Measurements from ENCODE around the gene SCGB1D4. TPM values are rescaled to one million over a fixed set of nuclear protein-coding genes. Genes with fewer than 3 reads are reported as not detected.

Gene SCGB1D4
- total and polyA plus RNA-seq, 2 of the 4 experiments (the other 2 are of a cell fraction) = not detected

GRCh38 chr11:62337303-62338181, 38.7 kb upstream of the SCGB1D4 start, which contains the start of gene ASRGL1:
TSS of gene ASRGL1 (plus strand) at chr11:62337448. CDS start at chr11:62337978, 530 bp downstream.
- in situ Hi-C loops (cut with MboI; ENCODE audit: low sequenced_read_pairs) = no loop called here
- Histone ChIP-seq H4K91ac (ENCODE audit: insufficient read depth, low read depth, low read length) (no peak within 1 kb of the TSS), H3K79me1 (ENCODE audit: low read depth in 1 of 2, low read length in 2 of 2) (no peaks in the 10 kb centered on the region), H2BK15ac (ENCODE audit: low read depth, low read length) (no peak within 1 kb of the TSS), H3K56ac (ENCODE audit: extremely low read depth, insufficient read depth, low read length) (no peak within 1 kb of the TSS), H4K8ac (ENCODE audit: low read depth in 2 of 2, low read length in 2 of 2) (no peak within 1 kb of the TSS), H2AK5ac (ENCODE audit: low read depth, low read length) (no peak within 1 kb of the TSS), H4K20me1 (ENCODE audit: insufficient read depth, low read length) (no peaks in the 10 kb centered on the region), H3K14ac (replicated peaks; ENCODE audit: low read depth, low read length) (no peak within 1 kb of the TSS), H3K9ac (ENCODE audit: low read depth, low read length) (no peak within 1 kb of the TSS), H3K36me3 (ENCODE audit: control insufficient read depth, insufficient read depth, low read length) (no peaks in the 10 kb centered on the region), H2AFZ (replicated peaks; ENCODE audit: low read length, poor library complexity) (peak within 1 kb of the TSS; percentile 92), H3K4me2 (ENCODE audit: low read depth, low read length) (peak within 1 kb of the TSS; percentile 95), H3K18ac (ENCODE audit: low read depth, low read length) (no peak within 1 kb of the TSS), H2BK20ac (ENCODE audit: low read depth, low read length) (no peak within 1 kb of the TSS), H3K9me3 (ENCODE audit: control insufficient read depth, insufficient read depth, low read length) (no peaks in the 10 kb centered on the region), H2BK5ac (ENCODE audit: low read depth, low read length, poor library complexity, severe bottlenecking) (no peak within 1 kb of the TSS), H3K4me1 (ENCODE audit: control insufficient read depth, insufficient read depth, low read length) (no peaks in the 10 kb centered on the region), H3K27ac (ENCODE audit: insufficient read depth, low read length) (no peak within 1 kb of the TSS), H3K4ac (ENCODE audit: low read depth, low read length) (no peak within 1 kb of the TSS), H2BK120ac (ENCODE audit: low read depth, low read length) (no peak within 1 kb of the TSS), H3K9me1 (ENCODE audit: insufficient read depth, low read length) (no peaks in the 10 kb centered on the region), H3K27me3 (ENCODE audit: control insufficient read depth, insufficient read depth, low read length) (peaks cover 48% of the 10 kb centered on the region), H4K5ac (ENCODE audit: low read depth, low read length) (no peak within 1 kb of the TSS), H2AK9ac (replicated peaks; ENCODE audit: low read depth, low read length, poor library complexity) (no peak within 1 kb of the TSS), H3K4me3 (ENCODE audit: insufficient read depth, low read depth, low read length) (peak within 1 kb of the TSS; percentile 51), H3K23ac (ENCODE audit: low read depth, low read length) (no peak within 1 kb of the TSS)
- TF ChIP-seq SMC3 (IDR thresholded peaks at IDR 0.05; ENCODE audit: low read depth, low read length) (no peak), CHD1 (IDR thresholded peaks at IDR 0.05; ENCODE audit: low read depth, low read length) (no peak), CTCF (conservative IDR thresholded peaks at IDR 0.05; ENCODE audit: low read depth, low read length) (no peak), MAFK (IDR thresholded peaks at IDR 0.05; ENCODE audit: low read depth, low read length) (no peak), POLR2A (IDR thresholded peaks at IDR 0.05; ENCODE audit: low read depth, low read length) (no peak), FOS (IDR thresholded peaks at IDR 0.05; ENCODE audit: low read depth, low read length) (no peak), BHLHE40 (IDR thresholded peaks at IDR 0.05; ENCODE audit: low read depth, low read length) (no peak), CEBPB (IDR thresholded peaks at IDR 0.05; ENCODE audit: low read depth, low read length) (no peak), NFE2L2 (IDR thresholded peaks at IDR 0.05; ENCODE audit: low read depth, low read length) (no peak), RCOR1 (IDR thresholded peaks at IDR 0.05; ENCODE audit: insufficient replicate concordance, low read length) (no peak)
- ATAC-seq (ENCODE audit: low read depth) (peak; percentile 91), DNase-seq (peak; percentile 15)
- 3% methylated on average over 72 of the region's 98 CpGs; no CpG with 5 or more reads in 1 of the 2 experiments for WGBS, 2 experiments (ENCODE audit: extremely low coverage in 2 of 2, insufficient read length in 1 of 2)
- intact Hi-C loops (cut with micrococcal nuclease) = no loop called here
- CTCF ChIA-PET = no interaction called here
- BruUV-seq (replicated peaks) = no TSS peak
- POLR2A ChIA-PET (ENCODE audit: unreplicated experiment) = no interaction called here
- dilution Hi-C loops (cut with HindIII; ENCODE audit: low sequenced_read_pairs, unreplicated experiment) = no loop called here
